Lung (tissue), 12 donors: ENCODE measurements around the gene PSENEN. TPM values are rescaled to one million over a fixed set of nuclear protein-coding genes. Genes with fewer than 3 reads are reported as not detected.

Experiments
- ATAC-seq: fragments of 200-7000 bp; cut with Tn5 transposase; one replicate; pipeline ENCODE4 v1.9.1; 2020; ENCODE audit warnings: moderate number of reproducible peaks; ENCODE audit not compliant: insufficient read depth, low FRiP score
- DNase-seq, 3 donors: peaks; one replicate each; pipeline ENCODE4 v3.0.0-alpha.2; 2013 to 2017
- H3K27ac ChIP-seq, 2 donors: one replicate each; pipeline ENCODE4 v1.5.1; 2013; ENCODE audit warnings: mild to moderate bottlenecking in 2 of 2, moderate library complexity in 2 of 2, control low read depth in 1 of 2, inconsistent platforms in 1 of 2, low read depth in 1 of 2, low read length in 1 of 2
- H3K27me3 ChIP-seq, 3 donors: one replicate each; pipeline ENCODE4 v1.5.1; 2013; ENCODE audit warnings: low read length in 2 of 3; ENCODE audit not compliant: control insufficient read depth in 3 of 3, insufficient read depth in 3 of 3
- H3K36me3 ChIP-seq, 4 donors: one replicate each; pipeline ENCODE4 v1.5.1; 2013; ENCODE audit warnings: low read length in 4 of 4, mild to moderate bottlenecking in 1 of 4, moderate library complexity in 1 of 4; ENCODE audit not compliant: control insufficient read depth in 4 of 4, insufficient read depth in 4 of 4
- H3K4me1 ChIP-seq, 5 donors: one replicate each; pipeline ENCODE4 v1.5.1; 2013; ENCODE audit warnings: low read length in 5 of 5, mild to moderate bottlenecking in 2 of 5, moderate library complexity in 1 of 5; ENCODE audit not compliant: control insufficient read depth in 5 of 5, insufficient read depth in 5 of 5
- H3K4me3 ChIP-seq: one replicate; pipeline ENCODE4 v1.5.1; 2013; ENCODE audit warnings: mild to moderate bottlenecking, control low read depth, moderate library complexity
- H3K9ac ChIP-seq, 2 donors: one replicate each; pipeline ENCODE4 v1.5.1; 2013; ENCODE audit warnings: low read length in 2 of 2, control low read depth in 1 of 2; ENCODE audit not compliant: insufficient read depth in 1 of 2
- H3K9me3 ChIP-seq, 4 donors: one replicate each; pipeline ENCODE4 v1.5.1; 2013; ENCODE audit warnings: low read length in 3 of 4, mild to moderate bottlenecking in 1 of 4, moderate library complexity in 1 of 4; ENCODE audit not compliant: control insufficient read depth in 4 of 4, insufficient read depth in 3 of 4
- WGBS, 2 donors: extraction: QIAGEN DNeasy Blood & Tissue Kit; methylation state at CpG; one replicate each; pipeline ENCODE4 v1.1.7; 2013; 5-methylcytosine and 5-hydroxymethylcytosine counted together
- polyA plus RNA-seq, 2 donors: library from polyadenylated mRNA; stranded (reverse); fragments of 200-250 nt; gene quantifications; one replicate each; pipeline ENCODE4 v1.2.1, GENCODE V29; 2013
- total RNA-seq, 2 donors: library from RNA; depleted of rRNA in 1 of 2; stranded (reverse); fragments of >200 nt in 1 of 2; gene quantifications; one replicate each; pipeline ENCODE4 v1.2.1, GENCODE V29; 2014 to 2021
- TF ChIP-seq, protein P1 (sequence below): IDR thresholded peaks from 2 replicates; pipeline ENCODE4 v1.5.1; 2012; ENCODE audit warnings: mild to moderate bottlenecking; ENCODE audit errors: control extremely low read depth, extremely low read depth
- donor health status: control.
- donor health status: control.
- donor health status: Bipolar disorder and iron deficiency.
- donor health status: healthy.
- donor health status: DM: yes; HTN: yes; CAD: no.

Gene PSENEN
- total and polyA plus RNA-seq, 4 donors, result 36.8 to 196 (median 107) TPM

DNA sequence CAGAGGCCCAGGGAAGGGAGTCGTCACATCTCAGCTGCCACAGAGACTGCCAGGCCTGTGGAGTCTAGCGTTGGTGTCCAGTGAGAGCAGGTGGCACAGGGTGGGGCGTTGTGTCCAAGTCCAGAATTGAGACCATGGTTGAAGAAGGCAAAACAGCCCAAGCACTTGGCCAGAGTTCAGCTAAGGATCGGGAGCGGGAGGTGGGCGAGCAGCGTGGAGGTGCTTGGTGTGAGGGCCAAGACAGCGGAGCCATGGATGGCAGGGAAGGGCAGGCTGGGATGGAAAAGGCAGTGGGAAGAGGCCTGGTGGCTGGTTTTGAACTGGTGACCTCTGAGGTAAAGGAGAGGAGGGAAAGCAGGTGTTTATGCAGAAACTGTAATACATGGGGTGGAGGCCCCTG lies 11.2 kb upstream of the PSENEN start:
- ATAC-seq (no peak), DNase-seq (no peak)
- Histone ChIP-seq H3K27me3 (no peaks in the 10 kb centered on the region), H3K36me3 (peaks cover 8 to 78% (median 32%) of the 10 kb centered on the region in 4 donors), H3K27ac (no peak overlapping the region), H3K4me3 (no peak overlapping the region), H3K9ac (no peak overlapping the region), H3K9me3 (no peaks in the 10 kb centered on the region), H3K4me1 (no peaks in the 10 kb centered on the region)
- TF ChIP-seq, protein P1, sequence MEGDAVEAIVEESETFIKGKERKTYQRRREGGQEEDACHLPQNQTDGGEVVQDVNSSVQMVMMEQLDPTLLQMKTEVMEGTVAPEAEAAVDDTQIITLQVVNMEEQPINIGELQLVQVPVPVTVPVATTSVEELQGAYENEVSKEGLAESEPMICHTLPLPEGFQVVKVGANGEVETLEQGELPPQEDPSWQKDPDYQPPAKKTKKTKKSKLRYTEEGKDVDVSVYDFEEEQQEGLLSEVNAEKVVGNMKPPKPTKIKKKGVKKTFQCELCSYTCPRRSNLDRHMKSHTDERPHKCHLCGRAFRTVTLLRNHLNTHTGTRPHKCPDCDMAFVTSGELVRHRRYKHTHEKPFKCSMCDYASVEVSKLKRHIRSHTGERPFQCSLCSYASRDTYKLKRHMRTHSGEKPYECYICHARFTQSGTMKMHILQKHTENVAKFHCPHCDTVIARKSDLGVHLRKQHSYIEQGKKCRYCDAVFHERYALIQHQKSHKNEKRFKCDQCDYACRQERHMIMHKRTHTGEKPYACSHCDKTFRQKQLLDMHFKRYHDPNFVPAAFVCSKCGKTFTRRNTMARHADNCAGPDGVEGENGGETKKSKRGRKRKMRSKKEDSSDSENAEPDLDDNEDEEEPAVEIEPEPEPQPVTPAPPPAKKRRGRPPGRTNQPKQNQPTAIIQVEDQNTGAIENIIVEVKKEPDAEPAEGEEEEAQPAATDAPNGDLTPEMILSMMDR, result no peak
- WGBS, 2 donors, result 95 to 98% methylated on average over 8 of the region's 8 CpGs

DNA sequence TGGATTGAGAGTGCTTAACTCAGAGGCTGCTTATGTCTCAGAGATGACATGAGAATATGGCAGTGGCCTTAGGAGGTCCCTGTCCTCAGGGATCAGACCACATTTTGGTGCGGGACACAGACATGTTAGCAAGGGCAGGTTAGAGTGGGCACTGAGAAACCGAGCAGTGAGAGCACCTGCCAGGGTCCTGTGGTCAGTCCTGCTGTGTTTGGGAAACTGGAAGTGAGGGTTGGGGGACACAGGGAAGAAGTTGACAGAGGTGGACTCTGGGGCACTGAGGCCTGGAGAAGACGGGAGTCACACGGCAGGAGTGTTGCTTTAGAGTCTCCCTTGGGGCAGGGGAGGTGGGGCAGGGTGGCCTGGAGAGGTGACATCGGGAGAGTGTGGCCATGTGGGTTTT lies 10.6 kb upstream of the PSENEN start:
- no peak for ATAC-seq
- WGBS, 2 donors, result 87 to 92% methylated on average over 5 of the region's 5 CpGs
- H3K4me3 ChIP-seq, result no peak overlapping the region
- no peaks in the 10 kb centered on the region for H3K9me3 ChIP-seq
- H3K27me3 ChIP-seq, result no peaks in the 10 kb centered on the region
- TF ChIP-seq, protein P1, result no peak
- H3K27ac ChIP-seq, result no peak overlapping the region
- H3K36me3 ChIP-seq, result peaks cover 3 to 72% (median 28%) of the 10 kb centered on the region in 4 donors
- peaks cover 0 to 4% (median 0%) of the 10 kb centered on the region in 5 donors for H3K4me1 ChIP-seq
- no peak overlapping the region for H3K9ac ChIP-seq
- DNase-seq, result no peak

DNA sequence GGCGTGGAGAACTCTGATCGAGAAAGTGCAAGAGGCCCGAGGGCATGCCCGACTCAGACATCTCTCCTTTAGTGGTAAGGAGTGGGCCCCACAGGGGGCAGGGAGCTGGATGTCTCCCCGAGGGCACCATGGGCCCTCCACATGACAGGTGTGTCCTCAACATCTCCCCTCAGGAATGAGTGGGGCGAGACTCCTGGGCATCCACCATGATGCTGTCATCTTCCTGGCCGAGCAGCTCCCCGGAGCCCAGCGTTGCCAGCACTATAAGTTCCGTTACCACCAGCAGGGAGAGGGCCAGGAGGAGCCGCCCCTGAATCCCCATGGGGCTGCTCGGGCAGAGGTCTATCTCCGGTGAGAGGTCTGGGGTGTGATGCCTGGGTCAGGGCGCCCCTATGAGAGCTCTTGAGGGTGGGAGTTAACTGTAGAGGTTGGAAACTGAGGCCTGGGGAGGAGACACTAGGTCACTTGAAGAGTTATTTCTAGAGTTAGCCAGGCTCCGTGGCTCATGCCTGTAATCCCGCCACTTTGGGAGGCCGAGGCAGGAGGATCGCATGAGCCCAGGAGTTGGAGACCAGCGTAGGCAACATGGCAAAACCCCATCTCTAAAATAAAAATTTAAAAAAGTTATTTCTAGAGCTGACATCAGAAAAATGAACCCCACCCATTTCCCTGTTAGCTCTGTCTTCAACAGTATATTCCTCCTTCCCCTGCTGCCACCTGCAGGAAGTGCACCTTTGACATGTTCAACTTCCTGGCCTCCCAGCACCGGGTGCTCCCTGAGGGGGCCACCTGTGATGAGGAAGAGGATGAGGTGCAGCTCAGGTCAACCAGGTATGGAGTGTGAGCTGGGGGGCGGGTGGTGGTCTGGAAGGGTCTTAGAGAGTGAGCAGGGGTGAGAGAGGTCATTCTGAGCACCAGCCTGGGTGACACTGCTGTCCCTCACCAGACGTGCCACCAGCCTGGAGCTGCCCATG lies 8.3 kb upstream of the PSENEN start:
- Histone ChIP-seq H3K9ac (no peak overlapping the region), H3K4me1 (peaks cover 0 to 14% (median 0%) of the 10 kb centered on the region in 5 donors), H3K27me3 (no peaks in the 10 kb centered on the region), H3K4me3 (no peak overlapping the region), H3K36me3 (peaks cover 3 to 50% (median 20%) of the 10 kb centered on the region in 4 donors), H3K27ac (no peak overlapping the region), H3K9me3 (no peaks in the 10 kb centered on the region)
- ATAC-seq, result no peak
- 87 to 92% methylated on average over 22 of the region's 22 CpGs for WGBS, 2 donors
- TF ChIP-seq, protein P1, result no peak
- DNase-seq, result no peak
